Inflammatory macrophage treated with lipopolysaccharide for 4 hours (primary cell): ENCODE results near the gene IKZF1.

ENCODE experiments used
- DNase-seq: peaks from one replicate; pipeline ENCODE4 v3.0.0-alpha.2; 2020

IKZF1 gene

GRCh38 chr7:50304129-50304910, at the start of gene IKZF1:
Gene IKZF1 (plus strand): TSS chr7:50304716. CDS start chr7:50319062, 14,346 bp downstream.
- DNase-seq: peak; percentile 96

- no peak for DNase-seq
Observed at GRCh38 chr7:50261593-50261992, 42.9 kb upstream of the IKZF1 start.

GRCh38 chr7:50262446-50262845, 42.1 kb upstream of the IKZF1 start:
- no peak for DNase-seq

- peak; percentile 58 for DNase-seq
Observed at GRCh38 chr7:50262916-50263690, 41.4 kb upstream of the IKZF1 start.

GRCh38 chr7:50264908-50265307, 39.6 kb upstream of the IKZF1 start:
- no peak for DNase-seq

- DNase-seq: no peak
Observed at GRCh38 chr7:50265968-50266634, 38.4 kb upstream of the IKZF1 start.

GRCh38 chr7:50266635-50267386, 37.7 kb upstream of the IKZF1 start:
- peak; percentile 59 for DNase-seq

GRCh38 chr7:50267525-50268041, 36.9 kb upstream of the IKZF1 start:
- no peak for DNase-seq

- no peak for DNase-seq
Observed at GRCh38 chr7:50268223-50268622, 36.3 kb upstream of the IKZF1 start.

GRCh38 chr7:50268990-50269389, 35.5 kb upstream of the IKZF1 start:
- DNase-seq: peak; percentile 39

GRCh38 chr7:50270531-50271018, 33.9 kb upstream of the IKZF1 start:
- DNase-seq: no peak

GRCh38 chr7:50272808-50273207, 31.7 kb upstream of the IKZF1 start:
- DNase-seq: no peak

GRCh38 chr7:50273301-50273700, 31.2 kb upstream of the IKZF1 start:
- DNase-seq: no peak

GRCh38 chr7:50273870-50274269, 30.6 kb upstream of the IKZF1 start:
- DNase-seq: peak; percentile 66

- DNase-seq: peak; percentile 54
Observed at GRCh38 chr7:50274361-50274760, 30.2 kb upstream of the IKZF1 start.

- no peak for DNase-seq
Observed at GRCh38 chr7:50275430-50275829, 29.1 kb upstream of the IKZF1 start.

- DNase-seq: peak; percentile 68
Observed at GRCh38 chr7:50276483-50276882, 28.0 kb upstream of the IKZF1 start.

GRCh38 chr7:50278120-50278519, 26.4 kb upstream of the IKZF1 start:
- no peak for DNase-seq

- DNase-seq: peak; percentile 86
Observed at GRCh38 chr7:50281680-50282445, 22.7 kb upstream of the IKZF1 start.

GRCh38 chr7:50282813-50283605, 21.5 kb upstream of the IKZF1 start:
- peak; percentile 86 for DNase-seq

- no peak for DNase-seq
Observed at GRCh38 chr7:50283731-50284130, 20.8 kb upstream of the IKZF1 start.
